NCI-H446 treated with DMSO at 0.1 percent for 48 hours (cell line): ENCODE results near the gene STON2.
A peak's percentile ranks its signal among the peaks of the same experiment; 100 is the strongest.
"Not testable (repeated sequence)": the region's sequence is repeated elsewhere in the genome, so short reads cannot be mapped to it uniquely, and the experiment has no call there.

Experiments used
- DNase-seq: peaks from one replicate; lab custom pipeline; 2025; lab: John Stamatoyannopoulos, UW

STON2 gene, protein sequence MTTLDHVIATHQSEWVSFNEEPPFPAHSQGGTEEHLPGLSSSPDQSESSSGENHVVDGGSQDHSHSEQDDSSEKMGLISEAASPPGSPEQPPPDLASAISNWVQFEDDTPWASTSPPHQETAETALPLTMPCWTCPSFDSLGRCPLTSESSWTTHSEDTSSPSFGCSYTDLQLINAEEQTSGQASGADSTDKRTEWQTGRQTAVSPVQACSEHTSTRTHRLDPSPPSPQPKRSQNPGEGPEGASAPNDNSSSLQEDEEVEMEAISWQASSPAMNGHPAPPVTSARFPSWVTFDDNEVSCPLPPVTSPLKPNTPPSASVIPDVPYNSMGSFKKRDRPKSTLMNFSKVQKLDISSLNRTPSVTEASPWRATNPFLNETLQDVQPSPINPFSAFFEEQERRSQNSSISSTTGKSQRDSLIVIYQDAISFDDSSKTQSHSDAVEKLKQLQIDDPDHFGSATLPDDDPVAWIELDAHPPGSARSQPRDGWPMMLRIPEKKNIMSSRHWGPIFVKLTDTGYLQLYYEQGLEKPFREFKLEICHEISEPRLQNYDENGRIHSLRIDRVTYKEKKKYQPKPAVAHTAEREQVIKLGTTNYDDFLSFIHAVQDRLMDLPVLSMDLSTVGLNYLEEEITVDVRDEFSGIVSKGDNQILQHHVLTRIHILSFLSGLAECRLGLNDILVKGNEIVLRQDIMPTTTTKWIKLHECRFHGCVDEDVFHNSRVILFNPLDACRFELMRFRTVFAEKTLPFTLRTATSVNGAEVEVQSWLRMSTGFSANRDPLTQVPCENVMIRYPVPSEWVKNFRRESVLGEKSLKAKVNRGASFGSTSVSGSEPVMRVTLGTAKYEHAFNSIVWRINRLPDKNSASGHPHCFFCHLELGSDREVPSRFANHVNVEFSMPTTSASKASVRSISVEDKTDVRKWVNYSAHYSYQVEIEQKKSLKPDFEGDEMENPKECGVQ

GRCh38 chr14:81400202-81400678 is at the start of gene STON2:
Gene STON2, minus strand, starts transcription at chr14:81400324. Its CDS starts 1,942 bp downstream, at chr14:81398382.
- DNase-seq: peak; percentile 33

GRCh38 chr14:81449576-81449975 is 49.5 kb upstream of the STON2 start:
- no peak for DNase-seq

GRCh38 chr14:81449114-81449513 is 49.0 kb upstream of the STON2 start:
- peak; percentile 75 for DNase-seq

DNA sequence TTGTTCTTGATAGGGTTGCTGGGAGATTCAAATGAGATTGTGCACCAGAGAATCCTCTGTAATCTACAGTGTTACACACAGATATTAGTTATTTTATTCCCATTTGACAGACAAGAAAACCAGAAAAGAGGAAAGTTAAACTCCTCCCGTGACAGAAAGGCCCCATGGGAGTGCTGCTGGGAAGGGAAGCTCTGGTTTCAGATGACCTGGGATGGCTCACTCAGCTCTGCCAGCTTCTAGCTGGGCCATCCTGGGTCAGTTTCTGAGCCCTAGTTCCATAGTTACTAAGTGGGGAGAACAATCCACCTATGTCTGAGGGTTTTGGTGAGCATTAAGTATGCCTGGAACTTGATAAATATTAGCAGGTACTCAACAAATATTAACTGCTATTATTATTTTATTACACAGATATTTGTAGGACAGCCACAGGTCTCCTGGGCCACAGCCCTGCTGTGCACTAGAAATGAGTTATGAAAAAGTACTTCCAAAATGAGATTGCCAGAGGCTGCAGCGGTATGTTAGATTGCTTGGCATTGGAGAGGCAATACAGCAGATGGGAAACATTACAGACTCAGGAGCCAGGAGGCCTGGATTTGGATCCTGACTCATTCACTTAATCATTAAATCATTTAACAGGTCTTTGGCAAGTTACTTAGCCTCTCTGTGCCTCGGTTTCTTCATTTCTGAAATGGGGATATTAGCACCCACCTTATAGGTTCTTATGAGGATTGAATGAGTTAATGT is 47.1 kb upstream of the STON2 start:
- peak; percentile 66 for DNase-seq

DNA sequence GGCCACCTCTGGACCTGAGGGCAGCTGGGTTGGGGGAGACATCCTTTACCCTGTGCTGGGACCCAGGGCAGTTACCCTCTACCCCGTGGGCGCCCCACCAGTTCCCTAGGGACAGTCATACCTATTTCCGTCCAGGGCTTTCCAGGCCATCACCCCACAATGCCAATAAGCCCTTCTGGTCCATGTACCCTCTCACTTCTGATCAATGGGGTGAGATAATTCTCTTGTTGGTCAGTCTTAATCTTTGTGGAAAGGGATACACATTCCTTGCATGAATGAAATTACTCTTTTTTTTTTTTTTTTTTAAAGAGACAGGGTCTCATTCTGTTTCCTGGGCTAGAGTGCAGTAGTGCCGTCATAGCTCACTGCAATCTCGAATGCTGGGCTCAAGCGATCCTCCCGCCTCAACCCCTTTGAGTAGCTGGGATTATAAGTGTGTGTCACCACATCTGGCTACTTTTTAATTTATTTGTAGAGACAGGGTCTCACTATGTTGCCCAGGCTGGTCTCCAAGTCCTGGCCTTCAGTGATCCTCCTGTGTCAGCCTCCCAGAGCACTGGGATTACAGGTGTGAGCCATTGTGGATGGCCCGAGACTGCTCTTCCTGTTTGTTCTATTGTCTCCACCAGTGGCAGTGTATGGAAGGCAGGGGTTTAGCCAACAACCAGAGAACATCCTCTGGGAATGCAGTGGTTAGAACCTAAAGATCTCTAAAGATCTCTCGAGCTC is 46.3 kb upstream of the STON2 start:
- no peak for DNase-seq

- DNase-seq: no peak
Measured at GRCh38 chr14:81441626-81442134, 41.6 kb upstream of the STON2 start.

DNA sequence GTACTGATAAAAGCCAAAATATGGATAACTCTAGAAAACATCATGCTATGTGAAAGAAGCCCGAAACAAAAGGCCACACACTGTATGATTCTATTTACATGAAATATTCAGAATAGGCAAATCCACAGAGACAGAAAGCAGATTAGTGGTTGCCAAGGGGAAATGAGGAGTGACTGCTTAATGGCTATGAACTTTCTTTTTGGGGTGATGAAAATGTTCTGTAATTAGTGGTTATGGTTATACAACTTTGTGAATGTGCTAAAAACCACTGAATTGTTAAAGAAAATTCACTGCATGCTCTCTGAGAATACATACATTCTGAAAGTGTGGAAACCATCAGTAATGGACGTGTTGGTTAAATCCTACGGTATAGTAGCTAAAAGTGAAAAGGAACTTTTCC is 39.9 kb upstream of the STON2 start:
- DNase-seq: no peak

DNA sequence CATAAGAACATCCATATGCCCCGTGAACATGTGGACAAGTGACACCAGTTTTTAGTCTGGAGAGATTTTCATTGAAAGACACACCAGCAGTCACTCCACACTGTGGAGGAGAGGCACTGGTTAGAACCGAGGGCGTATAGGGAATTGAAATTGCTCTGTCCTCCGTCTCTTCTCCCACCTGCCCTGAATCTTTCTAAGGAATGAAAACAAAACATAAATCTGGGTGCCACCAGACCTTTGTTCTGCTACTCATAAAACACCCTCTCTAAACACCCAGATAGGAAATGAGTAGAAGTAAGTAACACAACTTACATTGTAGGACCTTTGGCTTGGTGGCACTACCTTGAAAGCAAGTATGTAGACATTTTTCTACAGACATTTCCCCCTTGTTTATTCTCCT is 37.1 kb upstream of the STON2 start:
- no peak for DNase-seq

- peak; percentile 65 for DNase-seq
Measured at GRCh38 chr14:81436296-81437138, 36.4 kb upstream of the STON2 start.

- DNase-seq: peak; percentile 39
Measured at GRCh38 chr14:81435391-81436295, 35.5 kb upstream of the STON2 start.

DNA sequence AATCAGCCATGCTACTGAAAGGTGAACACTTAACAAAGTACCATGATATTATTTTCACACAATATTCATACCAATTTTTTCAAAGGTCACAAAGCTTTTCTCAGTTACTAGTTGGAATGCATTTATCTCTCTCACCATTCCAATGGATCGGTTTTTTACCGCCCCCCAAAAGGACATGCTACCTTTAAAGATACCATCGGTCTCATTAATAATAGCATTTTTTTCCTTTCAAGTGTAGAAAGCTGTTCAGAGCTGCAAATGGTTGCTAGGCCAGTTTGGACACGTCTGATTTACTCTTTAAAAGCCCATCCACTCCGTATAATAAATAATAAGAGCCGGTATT is 34.9 kb upstream of the STON2 start:
- no peak for DNase-seq

DNA sequence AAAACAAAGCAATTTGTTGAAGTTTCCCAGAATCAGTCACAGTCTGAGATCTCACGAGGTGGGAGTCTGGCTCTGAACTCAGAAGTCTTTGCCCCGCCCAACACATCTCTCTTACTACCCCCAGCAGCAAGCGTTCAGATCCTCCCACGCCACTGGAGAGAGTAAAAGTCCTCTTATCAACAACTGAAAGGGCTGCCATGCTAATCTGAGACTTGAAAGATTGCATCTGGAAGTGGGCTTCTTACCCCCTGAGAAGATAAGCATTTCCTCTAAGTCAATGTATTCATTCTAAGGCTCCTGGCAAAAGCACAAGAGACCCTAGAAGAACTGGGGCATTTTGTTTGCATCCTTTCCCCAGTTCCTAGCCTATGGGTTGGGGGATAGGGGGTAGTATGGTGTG is 34.1 kb upstream of the STON2 start:
- DNase-seq: no peak

DNA sequence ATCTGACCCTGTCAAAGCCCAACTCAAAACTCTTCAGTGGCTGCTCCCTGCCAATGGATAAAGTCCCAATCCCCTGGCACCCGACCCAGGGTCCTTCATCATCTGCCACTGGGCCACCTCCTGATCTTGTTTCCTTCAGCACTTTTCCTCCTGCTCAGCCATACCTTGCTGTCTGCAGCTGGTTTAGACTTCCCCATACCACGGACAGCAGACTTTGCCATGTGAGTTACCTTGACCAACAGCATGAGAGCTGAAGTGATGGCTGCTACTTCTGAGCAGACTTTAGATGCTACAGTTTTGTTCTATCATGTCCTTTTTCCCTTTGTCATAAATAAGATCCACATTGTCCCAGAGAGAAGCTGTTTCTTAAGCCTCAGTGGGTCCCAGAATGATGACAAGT is 33.3 kb upstream of the STON2 start:
- no peak for DNase-seq

GRCh38 chr14:81432219-81432661 is 32.1 kb upstream of the STON2 start:
- DNase-seq: no peak

DNA sequence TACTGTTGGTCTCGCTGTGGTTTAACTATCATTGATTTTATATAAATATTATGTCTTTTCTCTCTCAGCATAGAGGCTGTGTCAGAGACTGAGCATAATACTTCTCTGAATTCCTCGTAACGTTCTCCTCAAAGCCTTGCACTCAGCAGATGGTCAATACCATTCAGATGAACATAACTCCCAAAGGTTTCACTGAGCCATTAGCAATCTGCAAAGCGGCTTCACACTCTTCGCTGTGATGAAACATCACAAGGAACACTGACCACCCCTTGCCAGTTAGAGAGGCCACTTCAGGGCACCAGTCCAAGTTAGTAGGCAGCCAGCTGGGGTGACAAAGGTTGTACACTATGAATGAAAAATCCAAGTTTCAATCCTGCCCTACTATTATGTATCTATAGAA is 30.1 kb upstream of the STON2 start:
- no peak for DNase-seq

DNA sequence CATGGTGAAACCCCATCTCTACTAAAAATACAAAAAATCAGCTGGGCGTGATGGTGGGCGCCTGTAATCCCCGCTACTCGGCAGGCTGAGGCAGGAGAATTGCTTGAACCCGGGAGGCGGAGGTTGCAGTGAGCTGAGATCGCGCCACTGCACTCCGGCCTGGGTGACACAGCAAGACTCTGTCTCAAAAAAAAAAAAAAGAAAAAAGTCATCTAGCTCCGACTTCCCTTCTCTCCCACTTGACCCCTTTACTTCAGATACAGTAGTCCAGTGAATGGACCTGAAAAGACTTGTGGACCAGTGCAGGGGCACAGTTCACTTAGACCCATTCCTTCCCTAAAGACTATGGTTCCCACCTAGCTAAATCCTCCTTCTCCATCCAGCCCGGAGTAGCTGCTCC is 29.6 kb upstream of the STON2 start:
- not testable (repeated sequence) for DNase-seq

DNA sequence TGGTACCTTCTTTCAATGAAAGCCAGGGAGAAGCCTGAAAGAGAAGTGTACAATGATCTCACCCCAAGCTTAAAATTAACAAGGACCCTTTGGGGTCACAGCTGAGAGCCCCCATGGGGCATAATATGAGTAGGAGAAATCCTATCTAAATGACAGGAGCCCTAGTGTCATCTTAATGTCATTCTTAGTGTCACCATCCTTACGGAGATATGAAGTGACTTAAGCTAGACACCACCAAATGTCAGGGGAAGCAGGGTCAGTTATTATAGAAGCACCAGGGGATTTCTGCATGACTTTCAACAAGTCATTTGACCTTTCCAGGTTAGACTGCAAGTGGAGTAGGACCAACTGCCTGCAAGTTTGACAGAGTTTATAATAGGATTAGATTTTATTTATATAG is 28.9 kb upstream of the STON2 start:
- no peak for DNase-seq

- DNase-seq: no peak
Measured at GRCh38 chr14:81427348-81428058, 27.4 kb upstream of the STON2 start.

DNA sequence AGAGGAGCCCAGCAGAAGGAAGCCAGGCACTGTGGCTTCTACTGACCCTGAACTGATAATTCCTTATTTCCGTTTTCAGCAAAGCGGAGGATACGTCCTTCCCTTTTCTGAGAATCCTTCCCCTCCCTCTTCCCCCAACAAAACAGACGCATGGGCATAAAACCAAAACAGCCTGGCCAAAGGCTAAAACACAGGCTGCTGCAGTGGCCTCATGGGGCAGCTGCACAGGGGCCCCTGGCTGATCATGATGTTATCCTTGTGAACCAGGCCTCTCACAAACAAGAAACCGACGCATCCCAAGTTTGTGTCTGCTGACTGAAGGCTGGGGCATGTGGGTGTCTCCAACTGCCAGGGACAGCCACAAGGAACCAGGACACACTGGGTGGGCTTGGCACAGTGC is 23.4 kb upstream of the STON2 start:
- DNase-seq: no peak
